Colon (tissue), 2 donors: ENCODE results near the gene GPR78.
"Not testable (repeated sequence)": the region's sequence is repeated elsewhere in the genome, so short reads cannot be mapped to it uniquely, and the experiment has no call there.

Experiments
- FAIRE-seq: peaks from 2 replicates; lab custom pipeline; 2012; peaks lifted over from hg19 to GRCh38; lab: Jason Lieb, UNC
- donor health status: control.
- donor health status: control.

The GPR78 gene

DNA sequence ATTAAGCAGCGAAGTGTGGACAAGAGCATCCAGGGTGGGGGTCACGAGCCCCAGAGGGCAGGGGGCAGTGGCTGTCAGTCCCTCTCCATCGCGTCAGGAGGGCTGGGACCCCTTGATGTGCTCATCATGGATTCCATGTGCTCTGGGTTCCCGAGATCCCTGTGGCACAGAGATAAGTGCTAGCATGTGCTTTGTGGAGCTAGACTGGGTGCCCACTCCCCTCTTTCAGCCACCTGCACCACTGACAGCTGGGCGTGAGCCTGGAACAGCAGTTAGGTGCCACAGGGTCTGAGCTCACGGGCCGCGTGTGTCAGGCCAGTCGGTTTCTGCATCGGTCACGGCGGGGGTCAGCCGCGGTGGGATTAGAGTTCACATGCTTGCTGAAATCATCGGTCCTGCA is 36.6 kb downstream of the GPR78 start:
- no peak for FAIRE-seq

DNA sequence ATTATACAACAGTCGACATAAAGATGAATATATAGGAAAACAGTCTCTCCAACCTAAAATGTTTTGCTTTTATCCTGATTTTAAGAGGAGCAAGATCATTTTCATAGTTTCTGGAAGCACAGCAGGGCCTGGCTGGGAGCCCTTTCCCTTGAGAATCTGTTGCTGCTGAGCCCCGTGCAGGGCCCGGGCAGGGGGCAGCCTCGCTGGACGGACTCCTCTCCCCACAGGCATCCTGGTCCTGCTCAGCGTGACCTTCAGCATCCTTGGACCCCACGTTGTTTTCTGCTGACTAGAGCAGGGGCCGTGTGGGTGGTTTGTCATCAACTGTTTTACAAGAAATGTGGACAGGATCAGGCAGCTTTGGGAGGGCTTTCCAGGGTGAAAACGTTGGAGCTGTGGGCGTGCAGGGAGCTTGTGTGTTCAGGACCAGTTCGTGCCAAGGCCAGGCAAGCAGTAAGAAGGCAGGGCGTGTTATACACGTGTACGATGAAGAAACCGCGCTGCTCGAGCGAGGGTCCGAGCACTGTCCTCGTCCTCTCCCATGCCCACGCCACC is 37.4 kb downstream of the GPR78 start:
- no peak for FAIRE-seq

DNA sequence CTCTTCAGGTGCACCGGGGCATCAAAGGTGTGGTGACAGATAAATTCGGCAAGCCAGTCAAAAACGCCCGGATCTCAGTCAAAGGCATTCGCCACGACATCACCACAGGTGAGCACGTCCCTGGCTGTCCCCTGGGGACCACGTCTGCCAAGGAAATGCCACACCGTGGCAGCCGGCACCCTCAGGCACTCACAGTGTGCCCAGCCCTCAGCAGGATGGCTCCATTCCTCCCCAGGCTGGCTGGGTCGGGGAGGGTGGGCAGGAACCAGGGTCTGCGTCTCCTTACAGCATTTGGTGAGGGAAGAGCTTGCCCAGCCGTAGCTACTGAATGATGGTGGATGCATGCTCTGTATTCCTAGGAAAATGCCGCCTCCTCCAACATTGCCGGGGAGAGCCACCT is 38.2 kb downstream of the GPR78 start:
- no peak for FAIRE-seq

DNA sequence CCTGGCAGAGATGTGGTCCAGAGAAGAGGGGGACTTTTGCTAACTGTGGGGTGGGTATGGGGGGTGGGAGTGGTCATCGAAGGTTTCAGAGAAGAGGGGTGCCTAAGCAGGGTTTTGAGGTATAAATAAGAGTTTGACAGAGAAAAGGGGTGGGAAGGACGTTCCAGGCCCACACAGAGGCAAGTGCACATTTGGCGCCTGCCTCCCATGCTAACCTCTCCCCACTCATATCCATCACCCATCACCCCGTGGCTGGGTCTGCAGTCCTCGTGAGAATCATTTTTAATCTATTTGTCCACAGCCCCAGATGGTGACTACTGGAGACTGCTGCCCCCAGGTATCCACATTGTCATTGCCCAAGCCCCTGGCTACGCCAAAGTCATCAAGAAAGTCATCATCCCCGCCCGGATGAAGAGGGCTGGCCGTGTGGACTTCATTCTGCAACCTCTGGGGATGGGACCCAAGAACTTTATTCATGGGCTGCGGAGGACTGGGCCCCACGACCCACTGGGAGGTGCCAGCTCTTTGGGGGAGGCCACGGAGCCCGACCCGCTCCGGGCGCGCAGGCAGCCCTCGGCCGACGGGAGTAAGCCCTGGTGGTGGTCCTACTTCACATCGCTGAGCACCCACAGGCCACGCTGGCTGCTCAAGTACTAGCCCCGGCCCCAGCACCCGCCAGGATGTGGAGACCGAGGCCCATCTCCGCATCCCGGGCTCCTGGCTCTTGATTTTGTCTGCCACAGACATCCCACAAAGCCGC is 38.9 kb downstream of the GPR78 start:
- FAIRE-seq = no peak

DNA sequence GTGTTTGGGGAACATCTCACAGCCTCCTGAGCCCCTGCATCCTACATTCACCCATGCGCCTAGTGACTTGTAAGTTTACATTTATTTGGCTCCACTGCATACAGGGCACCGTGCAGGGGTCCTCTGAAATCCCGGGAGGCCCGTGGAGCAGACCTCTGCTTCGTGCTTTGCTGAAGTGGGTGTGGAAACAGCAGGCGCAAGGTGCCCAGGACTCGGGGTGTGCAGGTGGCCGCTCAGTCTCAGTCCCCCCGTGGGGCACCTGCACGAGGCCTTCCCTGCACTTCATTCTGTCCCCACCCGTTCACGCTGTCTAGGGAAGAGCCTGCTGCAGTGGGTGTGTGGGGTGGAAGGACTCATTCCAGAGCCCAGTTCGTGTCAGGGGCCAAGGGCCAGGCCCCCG is 40.9 kb downstream of the GPR78 start:
- FAIRE-seq = not testable (repeated sequence)

DNA sequence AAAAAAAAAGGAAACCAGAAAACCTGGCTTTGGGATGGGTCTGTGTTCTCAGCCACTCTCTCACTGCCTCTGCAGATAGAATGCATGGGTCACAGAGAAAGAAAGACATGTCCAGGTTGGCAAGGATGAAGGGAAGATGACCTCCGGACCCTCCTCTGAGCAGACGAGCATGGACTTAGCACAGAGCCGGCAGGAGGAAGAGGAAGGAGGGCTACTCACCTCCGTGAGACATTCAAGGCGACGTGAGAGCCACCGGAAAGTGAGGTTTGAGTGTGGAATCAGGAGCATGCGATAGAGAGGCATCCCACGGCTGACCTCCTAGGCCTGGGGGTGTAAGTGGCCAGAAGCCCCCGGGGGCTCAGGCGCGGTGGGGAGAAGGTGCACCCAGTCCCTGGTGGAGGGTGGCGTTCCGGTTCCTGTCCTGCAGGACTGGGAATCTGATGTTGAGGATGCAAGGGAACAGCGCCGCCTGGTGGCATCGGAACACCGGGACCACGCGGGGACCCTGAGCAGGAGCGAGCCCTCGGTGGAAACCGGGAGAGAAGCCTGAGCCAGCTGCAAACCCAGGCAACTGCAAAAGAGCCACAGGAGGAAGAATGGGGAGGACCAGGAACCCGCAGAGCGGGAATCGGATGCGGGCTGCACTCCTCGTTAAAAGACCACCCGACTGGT is 44.5 kb downstream of the GPR78 start:
- not testable (repeated sequence) for FAIRE-seq

DNA sequence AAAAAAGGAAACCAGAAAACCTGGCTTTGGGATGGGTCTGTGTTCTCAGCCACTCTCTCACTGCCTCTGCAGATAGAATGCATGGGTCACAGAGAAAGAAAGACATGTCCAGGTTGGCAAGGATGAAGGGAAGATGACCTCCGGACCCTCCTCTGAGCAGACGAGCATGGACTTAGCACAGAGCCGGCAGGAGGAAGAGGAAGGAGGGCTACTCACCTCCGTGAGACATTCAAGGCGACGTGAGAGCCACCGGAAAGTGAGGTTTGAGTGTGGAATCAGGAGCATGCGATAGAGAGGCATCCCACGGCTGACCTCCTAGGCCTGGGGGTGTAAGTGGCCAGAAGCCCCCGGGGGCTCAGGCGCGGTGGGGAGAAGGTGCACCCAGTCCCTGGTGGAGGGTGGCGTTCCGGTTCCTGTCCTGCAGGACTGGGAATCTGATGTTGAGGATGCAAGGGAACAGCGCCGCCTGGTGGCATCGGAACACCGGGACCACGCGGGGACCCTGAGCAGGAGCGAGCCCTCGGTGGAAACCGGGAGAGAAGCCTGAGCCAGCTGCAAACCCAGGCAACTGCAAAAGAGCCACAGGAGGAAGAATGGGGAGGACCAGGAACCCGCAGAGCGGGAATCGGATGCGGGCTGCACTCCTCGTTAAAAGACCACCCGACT is 50.2 kb downstream of the GPR78 start:
- not testable (repeated sequence) for FAIRE-seq

DNA sequence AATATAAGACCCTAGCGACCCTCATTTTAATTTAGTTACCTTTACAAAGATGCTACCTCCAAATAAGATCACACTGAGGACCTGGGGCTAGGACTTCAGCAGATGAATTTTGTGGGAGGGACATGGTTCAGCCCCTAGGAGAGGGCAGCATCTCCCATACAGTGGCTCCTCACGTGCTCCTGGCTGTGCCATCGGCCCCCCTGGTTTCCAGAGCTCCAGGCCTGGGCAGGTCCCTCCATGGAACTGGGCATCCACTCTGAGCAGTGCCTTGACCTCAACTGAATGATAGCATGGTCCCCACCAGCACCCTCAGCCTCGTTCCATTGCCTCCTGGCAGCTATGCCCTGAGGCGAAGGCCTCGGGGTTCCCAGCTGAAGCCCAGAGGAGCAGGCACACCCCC is 51.7 kb downstream of the GPR78 start:
- not testable (repeated sequence) for FAIRE-seq

DNA sequence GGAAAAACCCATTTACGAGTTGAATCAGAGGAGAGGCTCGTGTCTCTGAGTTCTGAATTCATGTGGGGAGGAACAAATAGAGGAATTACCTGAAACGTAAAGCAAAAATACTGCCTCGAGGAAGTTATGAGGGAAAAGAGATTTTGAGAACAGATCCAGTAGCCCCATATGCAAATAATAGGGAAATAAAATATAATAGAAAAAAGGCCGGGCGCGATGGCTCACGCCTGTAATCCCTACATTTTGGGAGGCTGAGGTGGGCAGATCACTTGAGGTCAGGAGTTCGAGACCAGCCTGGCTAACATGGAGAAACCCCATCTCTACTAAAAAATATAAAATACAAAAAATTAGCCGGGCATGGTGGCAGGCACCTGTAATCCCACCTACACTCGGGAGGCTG is 54.6 kb downstream of the GPR78 start:
- not testable (repeated sequence) for FAIRE-seq

DNA sequence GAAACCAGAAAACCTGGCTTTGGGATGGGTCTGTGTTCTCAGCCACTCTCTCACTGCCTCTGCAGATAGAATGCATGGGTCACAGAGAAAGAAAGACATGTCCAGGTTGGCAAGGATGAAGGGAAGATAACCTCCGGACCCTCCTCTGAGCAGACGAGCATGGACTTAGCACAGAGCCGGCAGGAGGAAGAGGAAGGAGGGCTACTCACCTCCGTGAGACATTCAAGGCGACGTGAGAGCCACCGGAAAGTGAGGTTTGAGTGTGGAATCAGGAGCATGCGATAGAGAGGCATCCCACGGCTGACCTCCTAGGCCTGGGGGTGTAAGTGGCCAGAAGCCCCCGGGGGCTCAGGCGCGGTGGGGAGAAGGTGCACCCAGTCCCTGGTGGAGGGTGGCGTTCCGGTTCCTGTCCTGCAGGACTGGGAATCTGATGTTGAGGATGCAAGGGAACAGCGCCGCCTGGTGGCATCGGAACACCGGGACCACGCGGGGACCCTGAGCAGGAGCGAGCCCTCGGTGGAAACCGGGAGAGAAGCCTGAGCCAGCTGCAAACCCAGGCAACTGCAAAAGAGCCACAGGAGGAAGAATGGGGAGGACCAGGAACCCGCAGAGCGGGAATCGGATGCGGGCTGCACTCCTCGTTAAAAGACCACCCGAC is 55.8 kb downstream of the GPR78 start:
- not testable (repeated sequence) for FAIRE-seq
